ENCODE measurements around the gene DDX55. TPM values are rescaled to one million over a fixed set of nuclear protein-coding genes. Genes with fewer than 3 reads are reported as not detected.
"Not testable (repeated sequence)": the region's sequence is repeated elsewhere in the genome, so short reads cannot be mapped to it uniquely, and the experiment has no call there.

The DDX55 gene
- total RNA-seq, 1 donor from 2014 or later = 55.3 TPM

- no peaks in the 10 kb centered on the region for H3F3A ChIP-seq (ENCODE audit: low read depth)
- H3K79me2 ChIP-seq (ENCODE audit: low read depth) = peaks cover 6% of the 10 kb centered on the region
- Mint-ChIP-seq H3K4me3 (no peak overlapping the region), H3K27ac (no peak overlapping the region), H3K4me1 (peaks cover 5% of the 10 kb centered on the region), H3K36me3 (peaks cover 5% of the 10 kb centered on the region), H3K9me3 (no peaks in the 10 kb centered on the region), H3K27me3 (ENCODE audit: insufficient read depth, low read depth) (peaks cover 4% of the 10 kb centered on the region)
- H3K4me1 ChIP-seq = no peaks in the 10 kb centered on the region
- no peak overlapping the region for H3K4me2 ChIP-seq
- no peaks in the 10 kb centered on the region for H3K36me3 ChIP-seq
- no peaks in the 10 kb centered on the region for H4K20me1 ChIP-seq (ENCODE audit: low read depth)
- no peaks in the 10 kb centered on the region for H3K27me3 ChIP-seq
- no peak overlapping the region for H3K4me3 ChIP-seq
- H3K9ac ChIP-seq = no peak overlapping the region
- no peak for DNase-seq (ENCODE audit: low spot score)
- no peaks in the 10 kb centered on the region for H3K9me3 ChIP-seq (ENCODE audit: low read depth)
- TF ChIP-seq EZH2 (IDR thresholded peaks at IDR 0.05) (no peak), CTCF (IDR thresholded peaks at IDR 0.05) (no peak), EZH2phosphoT487 (IDR thresholded peaks at IDR 0.05) (no peak)
- H3K27ac ChIP-seq = no peak overlapping the region
- no peak overlapping the region for H2AFZ ChIP-seq (replicated peaks)
Observed at GRCh38 chr12:123576611-123577010, 25.3 kb upstream of the DDX55 start.

- H3K9ac ChIP-seq = no peak overlapping the region
- Mint-ChIP-seq H3K9me3 (no peaks in the 10 kb centered on the region), H3K36me3 (peaks cover 5% of the 10 kb centered on the region), H3K27ac (no peak overlapping the region), H3K27me3 (ENCODE audit: insufficient read depth, low read depth) (peaks cover 4% of the 10 kb centered on the region), H3K4me3 (no peak overlapping the region), H3K4me1 (peaks cover 15% of the 10 kb centered on the region)
- H3K9me3 ChIP-seq (ENCODE audit: low read depth) = no peaks in the 10 kb centered on the region
- no peak overlapping the region for H3K27ac ChIP-seq
- peaks cover 8% of the 10 kb centered on the region for H4K20me1 ChIP-seq (ENCODE audit: low read depth)
- no peaks in the 10 kb centered on the region for H3K27me3 ChIP-seq
- peaks cover 17% of the 10 kb centered on the region for H3K79me2 ChIP-seq (ENCODE audit: low read depth)
- no peak for DNase-seq (ENCODE audit: low spot score)
- no peaks in the 10 kb centered on the region for H3K36me3 ChIP-seq
- TF ChIP-seq EZH2 (IDR thresholded peaks at IDR 0.05) (no peak), EZH2phosphoT487 (IDR thresholded peaks at IDR 0.05) (no peak), CTCF (IDR thresholded peaks at IDR 0.05) (no peak)
- H3K4me1 ChIP-seq = peaks cover 6% of the 10 kb centered on the region
- no peak overlapping the region for H2AFZ ChIP-seq (replicated peaks)
- no peak overlapping the region for H3K4me2 ChIP-seq
- H3F3A ChIP-seq (ENCODE audit: low read depth) = peaks cover 11% of the 10 kb centered on the region
- no peak overlapping the region for H3K4me3 ChIP-seq
Observed at GRCh38 chr12:123578243-123578642, 23.7 kb upstream of the DDX55 start.

GRCh38 chr12:123578829-123579228 lies 23.1 kb upstream of the DDX55 start:
- not testable (repeated sequence) for H3K4me3 Mint-ChIP-seq; H3K27me3 Mint-ChIP-seq (ENCODE audit: insufficient read depth, low read depth); H3K27ac ChIP-seq

GRCh38 chr12:123580772-123581171 lies 21.1 kb upstream of the DDX55 start:
- no peak for DNase-seq (ENCODE audit: low spot score)
- Histone ChIP-seq H3K79me2 (ENCODE audit: low read depth) (peaks cover 40% of the 10 kb centered on the region), H3K4me3 (no peak overlapping the region), H3K9me3 (ENCODE audit: low read depth) (no peaks in the 10 kb centered on the region), H4K20me1 (ENCODE audit: low read depth) (peaks cover 21% of the 10 kb centered on the region), H2AFZ (replicated peaks) (no peak overlapping the region), H3K27me3 (no peaks in the 10 kb centered on the region), H3K4me2 (no peak overlapping the region), H3F3A (ENCODE audit: low read depth) (peaks cover 11% of the 10 kb centered on the region), H3K4me1 (peaks cover 12% of the 10 kb centered on the region), H3K27ac (no peak overlapping the region), H3K9ac (no peak overlapping the region), H3K36me3 (no peaks in the 10 kb centered on the region)
- Mint-ChIP-seq H3K36me3 (peaks cover 5% of the 10 kb centered on the region), H3K27me3 (ENCODE audit: insufficient read depth, low read depth) (no peaks in the 10 kb centered on the region), H3K4me3 (no peak overlapping the region), H3K9me3 (no peaks in the 10 kb centered on the region), H3K4me1 (peaks cover 17% of the 10 kb centered on the region), H3K27ac (no peak overlapping the region)
- TF ChIP-seq EZH2 (IDR thresholded peaks at IDR 0.05) (no peak), CTCF (IDR thresholded peaks at IDR 0.05) (no peak), EZH2phosphoT487 (IDR thresholded peaks at IDR 0.05) (no peak)

More at GRCh38 chr12:123578829-123579228, 23.1 kb upstream of the DDX55 start:
- Histone ChIP-seq H3F3A (ENCODE audit: low read depth) (peaks cover 11% of the 10 kb centered on the region), H3K79me2 (ENCODE audit: low read depth) (peaks cover 23% of the 10 kb centered on the region)
- H3K4me1 Mint-ChIP-seq = peaks cover 12% of the 10 kb centered on the region
- H3K4me1 ChIP-seq; H3K27me3 ChIP-seq; DNase-seq (ENCODE audit: low spot score); H3K4me3 ChIP-seq; H3K27ac Mint-ChIP-seq; H3K9me3 ChIP-seq (ENCODE audit: low read depth); H3K9ac ChIP-seq; H3K36me3 ChIP-seq; H4K20me1 ChIP-seq (ENCODE audit: low read depth); H2AFZ ChIP-seq (replicated peaks); H3K9me3 Mint-ChIP-seq; H3K4me2 ChIP-seq; H3K36me3 Mint-ChIP-seq: not testable (repeated sequence)

All from neural progenitor cell (in vitro differentiated cells).